ENCODE results near the gene AGPAT3. TPM values are rescaled to one million over a fixed set of nuclear protein-coding genes. Genes with fewer than 3 reads are reported as not detected.

AGPAT3 gene
- total and polyA plus RNA-seq, 2 donors (not counting 3 experiments of a cell fraction or from before 2014, with no cell fraction given), result 39.9 to 76.7 TPM

GRCh38 chr21:43932005-43932404 lies 67.0 kb downstream of the AGPAT3 start:
- Histone ChIP-seq H4K20me1 (replicated peaks; ENCODE audit: control insufficient read depth, extremely low read depth, insufficient read depth, low read length) (no peaks in the 10 kb centered on the region), H3K4me3 (replicated peaks in 1 of 3; ENCODE audit: insufficient read depth in 1 of 3, low read depth in 1 of 3, low read length in 3 of 3) (no peak overlapping the region), H3K79me2 (ENCODE audit: control insufficient read depth, insufficient read depth, low read length) (no peaks in the 10 kb centered on the region), H3K27ac (ENCODE audit: insufficient read depth, low read depth, low read length) (no peak overlapping the region), H3K9ac (replicated peaks; ENCODE audit: extremely low read depth, insufficient read depth, low read length) (no peak overlapping the region), H3K9me3 (replicated peaks; ENCODE audit: control insufficient read depth, insufficient read depth, low read length) (no peaks in the 10 kb centered on the region), H3K9me1 (replicated peaks; ENCODE audit: control insufficient read depth, extremely low read depth, insufficient read depth, low read length) (no peaks in the 10 kb centered on the region), H2AFZ (ENCODE audit: low read depth, low read length) (no peak overlapping the region), H3K36me3 (ENCODE audit: control insufficient read depth in 2 of 2, extremely low read depth in 1 of 2, insufficient read depth in 2 of 2, low read length in 2 of 2) (no peaks in the 10 kb centered on the region), H3K4me1 (ENCODE audit: control insufficient read depth, extremely low read depth, insufficient read depth, low read length) (no peaks in the 10 kb centered on the region), H3K27me3 (ENCODE audit: control insufficient read depth in 2 of 2, insufficient read depth in 2 of 2, low read length in 2 of 2) (no peaks in the 10 kb centered on the region), H3K4me2 (ENCODE audit: insufficient read depth, low read length) (no peak overlapping the region)
- intact Hi-C loops (cut with micrococcal nuclease) (no loop called here), dilution Hi-C loops (cut with MboI; ENCODE audit: extremely low pct_ligation_motif_present, low sequenced_read_pairs) (no loop called here)
- POLR2A ChIA-PET, result no interaction called here
- DNase-seq (ENCODE audit: low read depth, low spot score) (no peak), FAIRE-seq (no peak)
- CTCF ChIA-PET, result interaction anchor here (1.2 to 1.3 kb wide), 2 partner anchors 10 to 43 kb away, joined by 5 to 7 read pairs; no protein-coding TSS in a partner anchor
- TF ChIP-seq GATA2 (IDR thresholded peaks at IDR 0.05; ENCODE audit: insufficient read depth, insufficient read length, low read depth, low read length), result no peak
- TF ChIP-seq POLR2A (IDR thresholded peaks at IDR 0.05; ENCODE audit: low read depth, low read length), result no peak
- TF ChIP-seq EZH2 (IDR thresholded peaks at IDR 0.05; ENCODE audit: borderline replicate concordance, low read depth, low read length, severe bottlenecking), result no peak
- no peak for TF ChIP-seq JUN (IDR thresholded peaks at IDR 0.05; ENCODE audit: borderline replicate concordance, insufficient read depth, insufficient read length, low read depth)
- no peak for TF ChIP-seq MYC (IDR thresholded peaks at IDR 0.05; ENCODE audit: low read depth, low read length)
- TF ChIP-seq FOS (IDR thresholded peaks at IDR 0.05; ENCODE audit: borderline replicate concordance, insufficient read depth, low read length), result no peak
- no peak for TF ChIP-seq POLR2AphosphoS5 (IDR thresholded peaks at IDR 0.05; ENCODE audit: insufficient read depth, low read depth, low read length)
- TF ChIP-seq MAX (IDR thresholded peaks at IDR 0.05; ENCODE audit: insufficient read depth, insufficient read length), result no peak
- no peak for TF ChIP-seq CTCF (IDR thresholded peaks at IDR 0.05; ENCODE audit: extremely low read depth in 1 of 2, insufficient read depth in 1 of 2, low read depth in 1 of 2, low read length in 2 of 2)
- no TSS peak for BruUV-seq (replicated peaks)
